Measurements from ENCODE around the gene THRAP3.

The THRAP3 gene

GRCh38 chr1:36352125-36352909 is 128.1 kb downstream of the THRAP3 start:
- no peak for DNase-seq (ENCODE audit: low spot score)

- DNase-seq (ENCODE audit: low spot score), result no peak
These were observed 129.0 kb downstream of the THRAP3 start for GRCh38 chr1:36352910-36353878.

GRCh38 chr1:36354486-36354885 is 130.2 kb downstream of the THRAP3 start:
- no peak for DNase-seq (ENCODE audit: low spot score)
